Aorta (tissue), 5 donors: Measurements from ENCODE around the gene RAD51AP2. TPM values are rescaled to one million over a fixed set of nuclear protein-coding genes. Genes with fewer than 3 reads are reported as not detected.

ENCODE experiments used
- ATAC-seq: fragments of 200-7000 bp; cut with Tn5 transposase; one replicate; pipeline ENCODE4 v1.9.1; 2022; ENCODE audit warnings: moderate library complexity; ENCODE audit not compliant: low FRiP score
- DNase-seq, 2 donors: peaks; one replicate each; pipeline ENCODE4 v3.0.0-alpha.2; 2020
- H3K27ac ChIP-seq, 2 donors: one replicate each; pipeline ENCODE4 v1.5.1; 2013; ENCODE audit warnings: low read length in 2 of 2, mild to moderate bottlenecking in 2 of 2, moderate library complexity in 2 of 2, control low read depth in 1 of 2, inconsistent platforms in 1 of 2, low read depth in 1 of 2
- H3K27me3 ChIP-seq, 2 donors: one replicate each; pipeline ENCODE4 v1.6.1; 2013; ENCODE audit warnings: control low read depth in 1 of 2, low read length in 1 of 2, mild to moderate bottlenecking in 1 of 2, moderate library complexity in 1 of 2; ENCODE audit not compliant: insufficient read depth in 2 of 2, control insufficient read depth in 1 of 2
- H3K36me3 ChIP-seq, 2 donors: one replicate each; pipeline ENCODE4 v1.6.1; 2013; ENCODE audit warnings: control low read depth in 1 of 2, low read length in 1 of 2, mild to moderate bottlenecking in 1 of 2; ENCODE audit not compliant: insufficient read depth in 2 of 2, control insufficient read depth in 1 of 2
- H3K4me1 ChIP-seq, 2 donors: one replicate each; pipeline ENCODE4 v1.6.1; 2013; ENCODE audit warnings: low read length in 2 of 2, control low read depth in 1 of 2, mild to moderate bottlenecking in 1 of 2, moderate library complexity in 1 of 2; ENCODE audit not compliant: insufficient read depth in 2 of 2, control insufficient read depth in 1 of 2
- H3K4me3 ChIP-seq, 2 donors: one replicate each; pipeline ENCODE4 v1.5.1; 2013; ENCODE audit warnings: low read length in 2 of 2, control low read depth in 1 of 2, mild to moderate bottlenecking in 1 of 2
- H3K9me3 ChIP-seq: one replicate; pipeline ENCODE4 v1.6.1; 2013; ENCODE audit warnings: mild to moderate bottlenecking, low read length; ENCODE audit not compliant: control insufficient read depth
- WGBS, 2 donors: extraction: QIAGEN DNeasy Blood & Tissue Kit; methylation state at CpG; one replicate each; pipeline ENCODE4 v1.1.7; 2013; 5-methylcytosine and 5-hydroxymethylcytosine counted together
- intact Hi-C, 2 donors: fragments of 100-400 bp; cut with DNase I; formaldehyde crosslinking; loops; one replicate each; pipeline versions ENCODE4 v1.14.2 to v1.15.0; 2022
- polyA plus RNA-seq, 2 donors: library from polyadenylated mRNA; stranded (reverse); fragments of 200-250 nt; gene quantifications; one replicate each; pipeline ENCODE4 v1.2.3, GENCODE V29; 2013
- total RNA-seq, 2 donors: library from RNA; stranded (reverse); fragmentation: NEBNext Ultra II Directional; extraction: Animal tissue kit (Norgen Biotek cat#: 25700); gene quantifications; one replicate each; pipeline ENCODE4 v1.2.1, GENCODE V29; 2021
- donor health status: healthy with polysubstance abuse.
- donor health status: Bipolar disorder and iron deficiency.
- donor health status: DM: no; HTN: no; CAD: no.
- donor health status: DM: no; HTN: no; CAD: no.
- donor health status: DM: yes; HTN: yes; CAD: no.

The RAD51AP2 gene
- total and polyA plus RNA-seq, 4 donors = 0.13 TPM; not detected in 3

DNA sequence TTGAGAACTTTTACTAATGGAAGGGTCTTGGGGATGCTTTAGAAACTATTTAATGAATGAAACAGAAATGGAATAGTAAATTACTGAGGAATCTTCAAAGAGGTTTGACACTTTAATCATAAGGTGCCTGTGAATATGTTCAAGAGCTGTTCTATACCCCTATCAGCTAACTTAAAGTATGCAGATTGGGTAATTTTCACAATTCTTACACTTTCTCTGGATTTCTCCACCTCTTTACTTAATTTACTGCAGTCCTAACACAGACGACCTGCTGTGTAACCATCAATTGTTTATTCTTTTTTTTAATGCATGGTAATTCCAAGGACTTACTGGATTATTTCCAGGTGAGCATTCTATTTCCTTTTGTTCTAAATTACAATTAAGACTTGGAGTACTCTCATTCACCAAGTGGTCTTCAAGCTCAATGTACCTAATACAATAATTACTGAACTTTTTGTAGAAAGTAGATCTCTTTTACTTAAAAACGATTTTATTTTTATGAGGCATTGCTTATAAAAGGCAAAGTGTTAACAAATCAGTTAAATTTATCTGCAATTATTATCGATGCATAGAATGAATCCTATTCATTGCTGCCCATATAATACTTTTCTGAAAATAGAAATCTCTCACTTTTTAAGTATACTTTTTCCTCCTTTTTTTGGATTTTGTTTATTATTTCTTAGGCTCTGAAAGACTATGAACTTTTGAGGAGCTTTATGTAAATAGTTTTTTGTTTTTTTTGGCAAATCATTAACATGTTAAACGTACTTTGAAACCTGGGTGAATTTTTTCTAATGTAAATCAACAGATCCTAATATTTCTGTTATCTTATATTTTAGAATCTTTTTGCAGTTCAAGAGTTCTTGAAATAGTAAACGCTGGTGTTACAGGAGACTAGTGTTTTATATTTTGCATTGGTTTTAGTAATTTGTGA lies 27.7 kb upstream of the RAD51AP2 start:
- Histone ChIP-seq H3K4me3 (no peak overlapping the region), H3K36me3 (no peaks in the 10 kb centered on the region), H3K27me3 (peaks cover 0 to 2% of the 10 kb centered on the region in 2 donors), H3K9me3 (no peaks in the 10 kb centered on the region), H3K4me1 (no peaks in the 10 kb centered on the region), H3K27ac (no peak overlapping the region)
- no peak for DNase-seq
- WGBS, 2 donors = 55 to 56% methylated on average over 5 of the region's 5 CpGs
- ATAC-seq = no peak
- intact Hi-C loops = no loop called here

DNA sequence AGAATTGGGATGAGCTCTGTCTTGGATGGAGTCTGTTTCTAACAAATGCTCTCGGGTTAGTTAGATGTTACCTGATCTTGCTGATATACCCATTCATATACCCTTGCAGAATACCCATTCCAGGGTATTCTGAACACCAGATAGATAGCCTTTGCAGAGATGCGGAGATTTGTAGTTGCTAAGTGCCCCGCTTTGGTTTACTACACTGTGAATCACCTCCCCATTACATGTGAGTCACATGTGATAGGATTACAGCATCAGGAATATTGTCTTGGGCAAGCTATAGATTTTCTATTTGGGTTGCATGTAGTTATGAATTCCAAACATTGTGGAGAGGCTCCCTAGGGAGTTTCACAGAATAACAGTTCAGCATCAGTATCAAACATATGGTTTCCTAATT lies 26.0 kb upstream of the RAD51AP2 start:
- Histone ChIP-seq H3K27me3 (peaks cover 0 to 2% of the 10 kb centered on the region in 2 donors), H3K27ac (no peak overlapping the region), H3K9me3 (no peaks in the 10 kb centered on the region), H3K36me3 (no peaks in the 10 kb centered on the region), H3K4me3 (no peak overlapping the region), H3K4me1 (no peaks in the 10 kb centered on the region)
- DNase-seq (no peak), ATAC-seq (no peak)
- intact Hi-C loops = no loop called here
- 96 to 98% methylated on average over 3 of the region's 3 CpGs for WGBS, 2 donors

DNA sequence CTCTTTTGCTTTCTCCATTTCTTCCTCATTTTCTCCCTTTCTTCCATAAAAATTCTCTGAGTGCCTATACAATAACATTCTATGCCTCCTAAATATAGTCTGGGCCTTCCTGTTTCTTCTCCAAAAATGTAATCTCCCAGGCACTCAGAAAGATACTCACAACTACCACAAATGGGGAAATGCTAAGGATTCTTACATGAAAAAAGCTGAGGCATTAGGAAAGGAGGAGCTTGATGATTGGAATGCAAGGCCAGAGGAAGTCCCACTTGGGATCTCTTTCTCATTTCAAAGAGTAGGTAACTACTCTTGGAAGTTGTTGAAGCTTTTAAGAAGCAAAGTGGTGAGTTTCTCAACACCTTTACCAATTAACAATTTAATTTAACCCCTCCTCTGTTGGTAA lies 25.6 kb upstream of the RAD51AP2 start:
- Histone ChIP-seq H3K9me3 (no peaks in the 10 kb centered on the region), H3K4me1 (no peaks in the 10 kb centered on the region), H3K36me3 (no peaks in the 10 kb centered on the region), H3K4me3 (no peak overlapping the region), H3K27me3 (peaks cover 0 to 2% of the 10 kb centered on the region in 2 donors), H3K27ac (no peak overlapping the region)
- DNase-seq (no peak), ATAC-seq (no peak)
- intact Hi-C loops = no loop called here

DNA sequence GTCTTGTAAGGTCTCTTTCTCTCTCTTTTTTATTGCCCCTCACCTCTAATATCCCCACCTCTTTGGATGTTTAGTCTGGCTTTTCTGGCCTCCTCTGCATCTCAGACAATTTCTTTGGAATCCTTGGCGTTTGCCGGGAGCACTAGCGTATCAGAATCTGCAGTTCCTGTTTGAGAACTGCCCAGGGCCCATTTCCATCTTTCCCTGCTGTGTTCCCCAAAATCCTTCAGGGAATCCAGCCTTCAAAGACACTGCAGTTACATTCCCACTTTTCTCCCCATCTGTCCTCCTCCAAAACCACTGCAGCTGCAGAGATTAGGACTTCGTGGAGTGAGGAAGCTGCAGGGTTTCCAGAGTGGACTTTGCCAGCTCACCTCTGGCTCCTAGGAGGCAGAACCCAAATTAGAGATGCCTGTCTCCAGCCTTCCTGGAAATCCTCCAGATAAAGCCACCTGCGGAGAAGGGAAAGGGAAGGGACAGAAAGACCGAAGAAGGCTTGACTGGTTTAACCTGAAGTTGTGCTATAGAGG lies 25.0 kb upstream of the RAD51AP2 start:
- no peak overlapping the region for H3K4me3 ChIP-seq
- 67 to 81% methylated on average over 6 of the region's 6 CpGs for WGBS, 2 donors
- no peaks in the 10 kb centered on the region for H3K4me1 ChIP-seq
- no peak overlapping the region for H3K27ac ChIP-seq
- H3K9me3 ChIP-seq = no peaks in the 10 kb centered on the region
- DNase-seq = no peak
- no peak for ATAC-seq
- peaks cover 0 to 2% of the 10 kb centered on the region in 2 donors for H3K27me3 ChIP-seq
- H3K36me3 ChIP-seq = no peaks in the 10 kb centered on the region
- intact Hi-C loops = no loop called here

DNA sequence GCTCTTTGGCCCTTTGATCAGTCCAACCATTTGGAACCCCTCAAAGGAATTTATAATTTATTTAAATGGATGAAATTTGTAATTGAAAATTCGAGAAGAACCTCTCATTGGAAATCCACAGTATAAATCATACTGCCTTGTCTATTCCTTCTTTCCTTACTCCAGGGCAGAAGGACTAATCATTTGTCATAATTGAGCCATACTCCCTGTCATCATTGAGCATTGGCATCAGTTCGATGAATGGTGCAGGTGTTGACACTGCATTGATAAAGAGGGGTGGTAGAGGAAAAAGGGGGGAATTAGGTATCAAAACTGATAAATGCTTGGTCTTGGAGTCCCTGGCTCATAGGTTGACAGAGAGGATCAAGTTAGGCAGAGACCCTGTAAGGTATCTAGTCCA lies 24.2 kb upstream of the RAD51AP2 start:
- WGBS, 2 donors = 84 to 88% methylated on average over 2 of the region's 2 CpGs
- no peak overlapping the region for H3K4me3 ChIP-seq
- peaks cover 0 to 2% of the 10 kb centered on the region in 2 donors for H3K27me3 ChIP-seq
- H3K4me1 ChIP-seq = no peaks in the 10 kb centered on the region
- intact Hi-C loops = no loop called here
- no peaks in the 10 kb centered on the region for H3K36me3 ChIP-seq
- no peak for DNase-seq
- ATAC-seq = no peak
- no peaks in the 10 kb centered on the region for H3K9me3 ChIP-seq
- no peak overlapping the region for H3K27ac ChIP-seq

DNA sequence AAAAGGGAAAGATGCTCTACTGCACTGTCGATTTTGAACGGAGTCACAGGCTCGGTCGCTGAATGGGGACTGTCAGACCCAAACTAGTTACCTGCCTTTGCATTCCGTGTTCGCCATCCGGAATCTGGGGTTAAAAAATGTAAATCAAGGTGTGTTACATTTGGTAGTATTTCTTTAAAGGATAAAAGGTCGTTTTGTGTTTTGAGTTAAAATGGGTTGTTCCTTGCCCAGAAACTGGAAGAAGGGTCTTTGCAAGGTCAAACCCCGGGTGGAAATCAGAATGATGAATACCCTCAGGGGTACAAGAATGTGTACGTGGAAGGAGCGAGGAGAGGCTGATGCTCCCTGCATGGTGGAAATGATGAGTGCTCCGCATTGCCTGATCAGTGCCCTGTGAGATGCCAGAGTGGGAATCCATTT lies 23.3 kb upstream of the RAD51AP2 start:
- no peaks in the 10 kb centered on the region for H3K36me3 ChIP-seq
- intact Hi-C loops = no loop called here
- H3K27me3 ChIP-seq = peaks cover 0 to 2% of the 10 kb centered on the region in 2 donors
- H3K4me1 ChIP-seq = no peaks in the 10 kb centered on the region
- no peak for ATAC-seq
- no peak overlapping the region for H3K4me3 ChIP-seq
- no peak overlapping the region for H3K27ac ChIP-seq
- 8 to 10% methylated on average over 12 of the region's 12 CpGs for WGBS, 2 donors
- no peak for DNase-seq
- no peaks in the 10 kb centered on the region for H3K9me3 ChIP-seq

DNA sequence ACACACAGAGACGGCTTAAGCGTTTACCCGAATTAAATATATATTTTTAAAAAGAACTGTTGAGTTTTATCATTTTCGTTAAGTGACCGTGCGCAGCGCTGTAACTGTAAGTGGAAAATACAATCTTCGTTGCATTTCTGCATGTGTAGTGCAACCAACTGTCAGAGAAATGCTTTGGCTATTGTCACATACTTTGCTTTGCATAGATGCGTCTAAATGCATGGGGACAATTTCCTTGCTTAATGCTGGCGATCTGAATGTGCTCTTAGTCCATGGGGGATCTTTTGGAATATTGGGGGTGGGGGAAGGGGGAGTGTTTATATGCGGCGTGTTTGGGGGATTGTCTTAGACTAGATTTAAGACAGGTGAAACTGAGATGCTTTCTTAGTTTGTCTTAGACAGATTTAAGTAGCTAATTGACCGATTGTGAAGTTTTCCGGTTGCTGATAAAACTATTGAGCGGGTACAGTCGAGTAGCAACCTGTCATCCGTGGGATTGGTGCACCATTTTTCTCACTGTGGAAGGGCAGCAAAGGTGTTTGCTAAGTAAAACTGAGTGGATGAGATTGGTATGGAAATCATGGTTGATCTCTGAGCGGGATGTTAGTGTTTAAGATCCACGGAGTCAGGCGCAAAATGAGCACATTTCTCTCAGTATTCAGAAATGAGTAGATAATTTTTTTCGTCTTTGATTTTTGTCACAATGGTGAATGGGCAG lies 22.7 kb upstream of the RAD51AP2 start:
- intact Hi-C loops = no loop called here
- no peaks in the 10 kb centered on the region for H3K9me3 ChIP-seq
- H3K27me3 ChIP-seq = peaks cover 0 to 2% of the 10 kb centered on the region in 2 donors
- H3K4me3 ChIP-seq = peak overlapping the region; percentile 52 to 74
- ATAC-seq = no peak
- H3K36me3 ChIP-seq = no peaks in the 10 kb centered on the region
- no peak for DNase-seq
- no peak overlapping the region for H3K27ac ChIP-seq
- H3K4me1 ChIP-seq = no peaks in the 10 kb centered on the region
- 3% methylated on average over 21 of the region's 21 CpGs for WGBS, 2 donors

DNA sequence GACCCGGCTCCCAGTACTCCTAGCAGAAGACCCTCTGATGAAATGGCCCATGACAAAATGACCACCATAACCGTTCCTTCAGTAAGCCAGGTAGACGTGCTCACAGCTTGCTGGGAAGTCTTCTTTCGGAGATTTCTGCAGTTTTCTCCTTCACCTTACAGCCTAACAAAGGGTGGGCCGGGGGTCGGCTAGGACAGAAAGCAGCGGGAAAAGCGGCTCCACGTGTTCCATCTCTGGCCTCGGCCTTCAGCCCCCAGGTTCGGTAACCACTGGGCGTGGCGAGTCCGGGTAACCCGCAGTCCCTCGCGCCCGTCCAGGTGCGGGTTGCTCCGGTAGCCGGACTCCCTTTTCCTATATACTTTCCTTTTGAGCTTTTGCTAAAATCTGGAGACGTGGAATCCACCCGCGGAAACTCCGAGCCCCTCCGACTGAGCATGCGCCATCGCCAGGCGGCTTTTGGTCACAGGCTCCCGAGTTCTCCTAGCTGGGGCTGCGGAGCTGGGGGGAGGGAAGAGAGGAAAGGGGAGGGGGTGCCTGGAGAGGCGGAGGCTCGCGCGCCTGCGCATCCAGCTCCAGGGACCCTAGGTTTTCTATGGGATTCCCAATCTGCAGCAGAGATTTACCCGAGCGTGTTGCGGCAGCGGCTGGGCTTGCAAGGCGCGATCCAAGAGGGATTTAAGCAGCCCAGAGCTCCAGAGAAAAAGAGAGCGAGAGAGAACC lies 22.0 kb upstream of the RAD51AP2 start, which contains the start of gene VSNL1:
TSS of gene VSNL1 (plus strand) at position 604 of the 720 bp plus-strand sequence. CDS start 51,379 bp downstream, outside the sequence.
- WGBS, 2 donors = 1% methylated on average over 43 of the region's 43 CpGs
- no peaks in the 10 kb centered on the region for H3K9me3 ChIP-seq
- H3K27me3 ChIP-seq = peaks cover 0 to 2% of the 10 kb centered on the region in 2 donors
- H3K36me3 ChIP-seq = no peaks in the 10 kb centered on the region
- ATAC-seq (peak; percentile 83), DNase-seq (peak; percentile 71 to 87)
- no peak within 1 kb of the TSS for H3K27ac ChIP-seq
- intact Hi-C loops = no loop called here
- peak within 1 kb of the TSS; percentile 52 to 74 for H3K4me3 ChIP-seq
- no peaks in the 10 kb centered on the region for H3K4me1 ChIP-seq
